SKM-1 treated with dmso at 0.1 percent for 144 hours (cell line): ENCODE measurements around the gene CFHR5.
"Not testable (repeated sequence)": the region's sequence is repeated elsewhere in the genome, so short reads cannot be mapped to it uniquely, and the experiment has no call there.

ENCODE experiments used
- DNase-seq: peaks from one replicate; lab custom pipeline; 2025; ENCODE audit not compliant: unreplicated experiment; lab: John Stamatoyannopoulos, UW

The CFHR5 gene

DNA sequence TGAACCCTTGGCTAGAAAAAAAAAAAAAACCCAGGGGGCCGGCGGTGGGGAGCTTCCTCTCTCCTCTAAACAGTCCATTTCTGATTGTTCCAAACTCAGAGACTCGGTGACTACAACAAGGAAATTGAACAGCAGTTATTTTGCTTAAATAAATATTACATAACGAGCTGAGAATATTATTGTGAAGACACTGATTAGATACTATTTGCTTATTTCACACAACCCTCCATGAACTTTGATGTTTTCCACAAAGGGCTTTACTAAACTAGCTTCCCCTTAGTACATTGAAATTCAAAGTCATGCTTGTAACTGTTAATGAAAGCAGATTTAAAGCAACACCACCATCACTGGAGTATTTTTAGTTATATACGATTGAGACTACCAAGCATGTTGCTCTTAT is at the start of gene CFHR5:
Gene CFHR5 (plus strand): TSS at position 279 of the 400 bp plus-strand sequence. CDS start 109 bp downstream, at position 388.
- DNase-seq, result no peak

DNA sequence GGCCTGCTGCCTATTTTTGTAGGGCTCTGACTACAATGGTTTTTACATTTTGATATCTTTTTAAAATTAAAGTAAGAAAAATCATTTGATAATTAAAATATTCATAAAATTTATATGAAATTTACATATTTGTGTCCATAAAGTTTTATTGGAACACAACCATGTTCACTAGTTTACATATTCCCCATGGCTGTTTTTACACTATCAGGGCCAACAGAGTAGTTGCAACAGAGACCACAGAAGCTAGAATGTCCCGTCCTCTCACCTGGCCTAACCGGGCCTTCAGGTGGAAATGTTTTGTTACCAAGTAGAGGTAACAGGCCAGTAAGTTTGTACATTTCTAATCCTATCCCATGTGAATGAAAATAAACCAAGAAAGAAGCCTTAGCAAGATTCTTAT is 44.5 kb upstream of the CFHR5 start:
- DNase-seq, result not testable (repeated sequence)

DNA sequence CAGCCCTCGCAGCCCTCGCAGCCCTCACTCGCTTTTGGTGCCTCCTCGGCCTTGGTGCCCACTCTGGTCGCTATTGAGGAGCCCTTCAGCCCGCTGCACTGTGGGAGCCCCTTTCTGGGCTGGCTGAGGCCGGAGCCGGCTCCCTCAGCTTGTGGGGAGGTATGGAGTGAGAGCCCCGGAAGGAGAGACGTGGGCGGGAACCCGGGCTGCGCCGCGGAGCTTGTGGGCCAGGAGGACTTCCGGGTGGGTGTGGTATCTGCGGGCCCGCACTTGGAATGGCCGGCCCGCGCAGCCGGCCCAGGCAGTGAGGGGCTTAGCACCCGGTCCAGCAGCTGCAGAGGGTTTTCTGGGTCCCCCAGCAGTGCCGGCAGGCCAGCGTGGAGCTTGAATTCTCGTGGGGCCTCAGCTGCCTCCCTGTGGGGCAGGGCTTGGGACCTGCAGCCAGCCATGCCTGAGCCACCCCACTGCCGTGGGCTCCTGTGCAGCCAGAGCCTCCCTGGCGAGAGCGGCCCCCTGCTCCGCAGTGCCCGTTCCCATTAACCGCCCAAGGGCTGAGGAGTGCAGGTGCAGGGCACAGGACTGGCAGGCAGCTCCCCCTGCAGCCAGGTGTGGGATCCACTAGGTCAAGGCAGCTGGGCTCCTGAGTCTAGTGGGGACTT is 43.7 kb upstream of the CFHR5 start:
- DNase-seq, result no peak

GRCh38 chr1:196941474-196941873 is 35.9 kb upstream of the CFHR5 start:
- not testable (repeated sequence) for DNase-seq

DNA sequence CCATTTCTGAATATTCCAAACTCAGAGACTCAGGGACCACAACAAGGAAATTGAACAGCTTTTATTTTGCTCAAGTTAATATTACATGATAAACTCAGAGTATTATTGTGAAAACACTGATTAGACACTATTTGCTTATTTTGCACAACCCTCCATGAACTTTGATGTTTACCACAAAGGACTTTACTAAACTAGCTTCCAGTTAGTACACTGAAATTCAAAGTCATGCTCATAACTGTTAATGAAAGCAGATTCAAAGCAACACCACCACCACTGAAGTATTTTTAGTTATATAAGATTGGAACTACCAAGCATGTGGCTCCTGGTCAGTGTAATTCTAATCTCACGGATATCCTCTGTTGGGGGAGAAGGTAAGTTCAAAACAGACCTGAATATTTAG is 33.8 kb upstream of the CFHR5 start, which contains the start of gene CFHR2:
Gene CFHR2 (plus strand): TSS at position 171 of the 400 bp plus-strand sequence. CDS start 143 bp downstream, at position 314.
- DNase-seq, result not testable (repeated sequence)

DNA sequence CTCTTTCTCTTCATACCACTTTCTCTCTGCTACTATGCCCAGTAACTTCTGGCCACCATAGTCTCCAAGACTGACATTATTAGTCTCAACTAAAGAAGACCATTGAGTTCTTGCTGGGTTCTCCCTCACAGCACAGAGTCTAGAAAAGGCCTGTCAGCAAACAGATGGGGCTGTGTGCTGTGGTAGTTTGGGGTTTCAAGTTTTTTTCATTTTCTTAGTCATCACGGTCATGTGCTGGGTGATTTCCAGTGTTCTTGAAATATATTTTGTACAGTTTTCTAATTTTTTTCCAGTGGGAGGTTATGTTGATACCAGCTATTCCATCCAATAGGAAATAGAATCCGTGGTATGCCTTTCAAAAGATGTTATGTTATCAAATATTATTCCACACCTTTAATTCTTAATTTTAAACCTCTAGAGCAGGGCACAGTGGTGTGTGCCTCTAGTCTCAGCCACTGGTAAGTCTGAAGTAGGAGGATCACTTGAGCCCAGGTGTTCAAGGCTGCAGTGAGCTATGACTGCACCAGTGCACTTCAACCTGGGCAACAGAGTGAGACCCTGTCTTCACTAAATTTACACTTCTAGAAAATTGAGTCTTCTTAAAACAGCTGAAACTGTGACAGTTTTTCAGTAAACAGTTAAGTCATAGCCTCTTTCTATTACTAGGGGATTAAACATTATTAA is 25.5 kb upstream of the CFHR5 start:
- no peak for DNase-seq

DNA sequence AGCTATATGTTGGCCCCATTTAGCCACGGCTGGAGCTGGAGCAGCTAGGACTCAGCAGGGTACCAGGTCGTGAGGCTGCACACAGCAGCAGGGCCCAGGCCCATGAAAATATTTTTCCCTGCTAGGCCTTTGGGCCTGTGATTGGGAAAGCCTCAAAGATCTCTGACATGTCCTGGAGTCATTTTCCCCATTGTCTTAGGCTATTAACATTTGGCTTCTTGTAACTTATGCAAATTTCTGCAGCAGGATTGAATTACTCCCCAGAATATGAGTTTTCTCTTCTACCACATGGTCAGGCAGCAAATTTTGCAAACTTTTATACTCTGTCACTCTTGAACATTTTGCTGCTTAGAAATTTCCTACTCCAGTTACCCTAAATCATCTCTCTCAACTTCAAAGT is 22.6 kb upstream of the CFHR5 start:
- no peak for DNase-seq

- DNase-seq, result no peak
These were observed 21.4 kb upstream of the CFHR5 start for GRCh38 chr1:196955926-196956325.

DNA sequence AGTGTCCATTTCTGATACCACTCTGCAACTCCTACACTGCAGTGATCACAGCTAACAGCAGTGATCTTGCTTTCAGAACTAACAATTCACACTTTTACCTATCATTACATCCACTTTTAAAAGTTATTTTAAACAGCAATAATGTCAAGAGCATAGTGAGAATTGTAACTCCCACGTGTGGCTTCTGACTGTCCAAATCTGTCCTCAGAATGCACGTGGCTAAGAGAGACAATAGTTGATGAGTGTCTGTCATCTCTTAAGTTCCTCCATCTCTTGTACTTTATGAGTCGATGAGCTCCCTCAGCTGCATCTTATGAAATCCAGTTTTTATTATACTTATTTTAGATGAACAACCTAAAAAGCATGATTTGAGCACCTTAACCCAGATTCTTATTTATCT is 16.5 kb upstream of the CFHR5 start:
- DNase-seq, result no peak

GRCh38 chr1:196970182-196970581 is 7.2 kb upstream of the CFHR5 start:
- no peak for DNase-seq

DNA sequence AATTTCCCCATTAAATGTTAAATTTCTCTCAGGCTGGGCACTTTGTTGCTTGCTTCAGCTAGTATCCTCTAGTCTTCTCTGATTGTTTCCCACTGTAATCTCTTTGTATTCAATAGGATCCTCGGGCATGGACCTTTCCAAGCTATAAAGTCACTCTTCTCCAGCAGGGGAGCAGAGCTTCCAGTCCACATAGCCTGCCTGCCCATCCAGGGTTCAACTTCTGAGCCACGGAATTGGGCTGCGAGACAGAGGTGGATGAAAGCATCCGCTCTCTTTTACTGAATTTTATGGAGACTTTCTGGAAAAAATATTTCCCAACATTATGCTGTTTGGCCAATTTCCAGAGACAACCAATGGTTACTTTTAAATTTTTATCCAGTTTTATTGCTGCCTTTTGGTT is 1.1 kb upstream of the CFHR5 start:
- DNase-seq, result no peak

- no peak for DNase-seq
These were observed 3.5 kb downstream of the CFHR5 start for GRCh38 chr1:196980859-196981258.

GRCh38 chr1:196982247-196982646 is 4.9 kb downstream of the CFHR5 start:
- not testable (repeated sequence) for DNase-seq

DNA sequence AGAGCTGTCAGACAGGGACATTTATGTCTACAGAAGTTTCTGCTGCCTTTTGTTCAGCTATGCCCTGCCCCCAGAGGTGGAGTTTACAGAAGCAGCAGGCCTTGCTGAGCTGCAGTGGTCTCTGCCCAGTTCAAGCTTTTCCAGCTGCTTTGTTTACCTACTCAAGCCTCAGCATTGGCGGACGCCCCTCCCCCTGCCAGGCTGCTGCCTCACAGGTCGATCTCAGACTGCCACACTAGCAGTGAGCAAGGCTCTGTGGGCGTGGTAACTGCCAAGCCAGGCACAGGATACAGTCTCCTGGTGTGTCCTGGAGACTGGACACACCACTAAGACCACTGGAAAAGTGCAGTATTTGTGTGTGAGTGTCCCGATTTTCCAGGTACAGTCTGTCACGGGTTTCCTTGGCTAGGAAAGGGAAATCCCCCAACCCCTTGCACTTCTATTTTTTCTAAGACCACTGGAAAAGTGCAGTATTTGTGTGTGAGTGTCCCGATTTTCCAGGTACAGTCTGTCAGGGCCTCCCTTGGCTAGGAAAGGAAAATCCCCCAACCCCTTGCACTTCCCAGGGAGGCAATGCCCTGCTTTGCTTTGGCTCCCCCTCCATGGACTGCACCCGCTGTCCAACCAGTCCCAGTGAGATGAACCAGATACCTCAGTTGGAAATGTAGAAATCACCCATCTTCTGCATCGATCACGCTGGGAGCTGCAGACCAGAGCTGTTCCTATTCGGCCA is 14.7 kb downstream of the CFHR5 start:
- not testable (repeated sequence) for DNase-seq

GRCh38 chr1:196993916-196994315 is 16.6 kb downstream of the CFHR5 start:
- no peak for DNase-seq

DNA sequence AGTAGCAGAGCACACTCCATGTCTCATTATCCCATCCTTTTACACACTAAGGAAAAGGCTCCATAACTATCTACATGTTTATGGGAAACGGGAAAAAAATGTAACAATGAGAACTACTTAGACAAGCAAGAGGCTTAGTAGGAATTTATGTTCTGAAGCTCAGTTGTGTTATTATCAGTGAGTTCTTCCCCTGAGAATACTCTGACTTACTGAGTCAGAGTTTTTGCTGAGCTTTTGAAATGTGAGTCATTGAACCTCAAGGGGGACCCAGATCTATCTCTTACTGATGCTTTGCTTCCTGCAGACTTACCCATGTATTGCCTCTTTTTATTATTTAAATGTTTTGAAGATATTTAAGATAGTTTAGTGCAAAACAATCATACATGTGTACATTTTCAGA is 20.1 kb downstream of the CFHR5 start:
- DNase-seq, result no peak

GRCh38 chr1:197001828-197002227 is 24.5 kb downstream of the CFHR5 start:
- no peak for DNase-seq

DNA sequence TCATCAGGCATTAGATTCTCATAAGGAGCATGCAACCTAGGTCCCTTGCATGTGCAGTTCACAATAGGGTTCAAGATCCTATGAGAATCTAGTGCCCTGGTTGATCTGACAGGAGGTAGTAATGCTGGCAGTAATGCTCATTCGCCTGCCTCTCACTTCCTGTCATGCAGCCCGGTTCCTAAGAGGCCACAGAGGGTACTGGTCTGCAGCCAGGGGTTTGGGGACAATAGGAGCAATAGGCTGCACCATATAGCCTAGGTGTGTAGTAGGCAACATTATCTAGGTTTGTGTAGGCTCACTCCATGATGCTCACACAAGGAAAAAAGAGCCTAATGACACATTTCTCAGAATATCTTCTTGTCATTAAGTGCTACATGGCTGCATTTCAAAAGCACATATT is 25.8 kb downstream of the CFHR5 start:
- no peak for DNase-seq

DNA sequence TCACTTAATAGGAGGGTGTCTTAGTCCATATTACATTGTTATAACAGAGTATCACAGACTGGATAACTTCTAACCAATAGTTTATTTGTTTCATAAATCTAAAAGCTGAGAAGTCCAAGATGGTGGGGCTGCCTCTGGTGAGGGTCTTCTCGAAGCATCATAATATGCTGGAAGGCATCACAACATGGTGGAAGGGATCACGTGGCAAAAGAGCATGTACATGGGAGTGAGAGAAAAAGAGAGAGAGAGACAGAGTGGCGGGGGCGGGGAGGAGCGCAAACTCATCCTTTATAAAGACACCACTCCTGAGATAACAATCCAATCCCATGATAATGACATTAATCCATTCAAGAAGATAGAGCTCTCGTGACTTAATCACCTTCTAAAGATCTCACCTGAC is 31.5 kb downstream of the CFHR5 start:
- DNase-seq, result no peak

DNA sequence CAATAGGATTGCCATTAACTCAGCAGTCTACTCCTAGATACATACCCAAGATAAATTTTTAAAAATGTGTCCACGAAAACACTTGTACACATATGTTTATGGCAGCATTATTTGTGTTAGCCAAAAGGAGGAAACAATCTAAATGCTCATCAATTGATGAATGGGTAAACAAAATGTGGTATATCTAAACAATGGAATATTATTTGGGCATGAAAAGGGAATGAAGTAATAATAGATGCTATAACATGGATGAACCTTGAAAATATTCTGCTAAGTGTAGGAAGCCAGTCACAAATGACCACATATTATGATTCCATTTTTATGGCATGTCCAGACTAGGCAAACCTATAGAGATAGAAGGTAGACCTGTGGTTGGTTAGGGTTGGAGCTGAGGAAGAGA is 34.3 kb downstream of the CFHR5 start:
- no peak for DNase-seq

GRCh38 chr1:197013234-197013633 is 35.9 kb downstream of the CFHR5 start:
- DNase-seq, result no peak

GRCh38 chr1:197016751-197017150 is 39.4 kb downstream of the CFHR5 start:
- DNase-seq, result no peak
